ENCODE measurements around the gene CFAP43.
A peak's percentile ranks its signal among the peaks of the same experiment; 100 is the strongest.

CFAP43 gene

GRCh38 chr10:104130041-104130440 is 102.1 kb downstream of the CFAP43 start:
- DNase-seq, result no peak

- no peak for DNase-seq
Observed at GRCh38 chr10:104128214-104128613, 104.0 kb downstream of the CFAP43 start.

DNA sequence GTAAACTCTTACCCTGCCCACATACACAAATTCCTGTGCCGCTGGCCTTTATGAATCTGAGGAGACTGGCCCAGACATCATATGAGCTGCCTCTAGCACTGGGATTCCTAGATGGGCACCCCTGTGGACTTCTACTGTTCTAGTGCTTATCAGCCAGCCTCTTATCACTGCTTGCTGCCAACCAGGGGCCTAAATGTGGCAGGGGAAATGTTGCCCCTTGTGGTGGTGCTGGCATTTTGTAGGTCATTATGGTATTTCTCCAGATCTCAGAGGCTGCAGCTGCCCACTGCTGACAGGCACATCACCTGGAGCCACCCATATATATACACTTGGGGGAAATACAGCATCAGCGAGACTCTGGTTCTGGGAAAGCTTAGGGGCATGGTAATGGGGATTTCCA is 104.8 kb downstream of the CFAP43 start:
- no peak for DNase-seq

DNA sequence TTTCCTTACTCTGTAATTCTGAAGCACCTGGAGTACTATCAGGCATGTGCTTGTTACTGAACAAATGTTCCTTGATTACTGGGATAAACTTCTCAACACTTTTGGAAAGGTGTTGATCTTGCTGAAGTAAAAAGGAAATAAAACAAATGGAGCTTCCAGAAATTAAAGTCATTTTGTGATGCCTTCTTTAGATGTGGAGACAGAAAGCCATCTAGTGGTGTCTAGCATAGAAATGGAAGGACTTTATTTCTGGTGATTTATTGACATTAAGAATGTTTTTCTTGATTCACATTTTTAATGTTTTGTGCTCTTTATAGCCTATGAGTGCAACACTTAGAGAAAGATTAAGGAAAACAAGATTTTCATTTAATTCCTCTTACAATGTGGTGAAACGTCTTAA is 108.8 kb downstream of the CFAP43 start:
- DNase-seq, result no peak

- no peak for DNase-seq
Observed at GRCh38 chr10:104122225-104123107, 109.7 kb downstream of the CFAP43 start.

DNA sequence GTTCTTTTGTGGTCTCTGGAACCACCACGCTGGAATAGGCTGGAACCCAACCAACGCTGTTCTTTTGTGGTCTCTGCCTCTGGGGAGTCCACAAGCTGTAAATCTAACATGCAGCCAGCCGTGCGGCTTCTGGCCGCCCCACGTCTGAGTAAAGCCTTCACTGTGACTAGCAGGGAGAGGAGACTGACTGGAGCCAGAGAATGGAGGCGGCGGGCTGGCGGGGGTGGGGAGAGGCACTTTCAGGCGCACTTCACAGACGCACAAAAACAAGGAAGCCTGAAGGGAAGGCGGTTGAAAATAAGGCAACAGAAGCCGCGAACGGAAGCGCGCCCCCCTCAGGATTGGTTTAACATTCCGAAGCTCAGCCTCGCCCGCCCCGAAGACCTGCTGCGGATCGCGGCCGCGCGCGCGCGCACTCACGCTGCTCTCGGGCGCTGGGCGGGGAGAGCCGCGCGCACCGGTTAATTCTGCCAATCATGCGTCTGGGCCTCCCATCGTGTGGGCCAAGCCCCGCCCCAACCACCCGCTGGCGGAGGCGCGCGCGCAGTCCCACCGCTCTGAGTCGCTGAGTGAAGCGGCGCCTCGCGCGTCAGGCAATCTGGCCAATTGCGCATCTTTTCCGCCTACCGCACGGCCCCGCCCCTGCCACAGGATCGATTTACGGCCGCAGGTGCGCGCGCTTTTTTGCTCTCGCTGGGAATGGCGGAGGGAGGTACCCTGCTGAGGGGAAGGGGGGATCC is 110.5 kb downstream of the CFAP43 start, which contains the start of gene SFR1:
TSS of gene SFR1 (plus strand) at position 687 of the 740 bp plus-strand sequence. CDS start at position 700, 13 bp downstream.
- peak; percentile 97 for DNase-seq

- no peak for DNase-seq
Observed at GRCh38 chr10:104120903-104121484, 111.2 kb downstream of the CFAP43 start.

- DNase-seq, result no peak
Observed at GRCh38 chr10:104120512-104120902, 111.7 kb downstream of the CFAP43 start.

- no peak for DNase-seq
Observed at GRCh38 chr10:104119996-104120395, 112.2 kb downstream of the CFAP43 start.

DNA sequence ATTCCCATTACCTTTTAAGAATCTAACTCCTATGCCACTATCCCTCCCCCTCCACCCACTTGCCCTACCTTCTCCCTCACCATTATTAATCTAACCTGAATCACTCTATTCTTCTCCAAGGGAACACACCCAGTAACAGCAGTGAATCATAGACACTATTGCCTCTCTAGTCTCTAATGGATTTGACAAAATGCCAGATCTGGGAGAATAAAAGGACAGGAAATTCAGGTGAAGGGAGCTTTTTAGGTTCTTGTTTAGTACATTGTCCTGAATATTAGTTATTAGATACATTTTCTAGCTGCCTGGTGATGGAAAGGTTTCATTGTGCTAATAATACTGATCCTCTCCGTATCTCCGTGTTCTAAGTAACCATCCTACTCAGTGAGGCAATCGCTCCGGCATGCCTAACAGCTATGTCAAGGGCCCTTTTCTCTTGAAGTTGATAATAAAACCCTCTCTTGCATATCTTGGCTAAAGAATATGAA is 114.3 kb downstream of the CFAP43 start:
- DNase-seq, result no peak

GRCh38 chr10:104113376-104113956 is 118.7 kb downstream of the CFAP43 start:
- DNase-seq, result no peak

- DNase-seq, result no peak
Observed at GRCh38 chr10:104109908-104110662, 122.1 kb downstream of the CFAP43 start.

DNA sequence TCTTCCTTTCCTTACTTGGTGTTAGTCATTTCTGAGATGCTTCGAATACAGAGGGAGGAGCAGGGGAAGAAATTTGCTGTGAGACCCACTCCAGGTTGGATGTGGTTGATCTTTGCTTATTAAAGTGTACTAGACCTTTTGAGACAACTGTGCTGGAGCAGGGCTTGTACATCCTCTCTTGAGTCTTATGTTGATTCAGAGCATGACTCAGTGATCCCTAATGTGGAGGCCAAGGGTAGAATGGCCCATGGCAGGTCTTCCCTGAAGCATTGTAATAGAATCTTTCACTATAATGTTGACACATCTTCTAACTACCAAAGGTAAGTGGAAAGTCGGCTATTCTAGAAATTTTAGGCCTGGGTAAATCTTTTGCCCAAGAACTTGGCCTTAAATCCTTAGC is 127.2 kb downstream of the CFAP43 start:
- no peak for DNase-seq

GRCh38 chr10:104104418-104104817 is 127.7 kb downstream of the CFAP43 start:
- DNase-seq, result no peak

DNA sequence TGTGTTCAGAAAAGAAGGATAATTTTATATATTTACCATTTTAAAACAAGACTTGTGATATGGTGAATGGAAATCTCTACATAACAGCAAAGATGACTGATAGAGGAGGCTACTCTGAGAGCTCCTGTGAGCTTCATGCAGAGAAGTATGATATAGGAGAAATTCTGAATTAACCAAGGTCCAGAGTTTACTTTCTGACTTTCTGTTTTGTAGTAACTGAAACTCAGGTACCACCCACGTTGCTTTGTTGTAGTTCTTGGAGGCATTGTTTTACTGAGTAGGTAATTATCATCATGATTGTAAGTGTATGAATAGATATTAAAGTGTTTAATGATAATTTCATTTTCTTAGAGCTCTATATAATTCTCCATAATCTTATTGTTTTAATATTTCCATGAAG is 128.2 kb downstream of the CFAP43 start:
- no peak for DNase-seq

- no peak for DNase-seq
Observed at GRCh38 chr10:104101902-104102301, 130.3 kb downstream of the CFAP43 start.

GRCh38 chr10:104100795-104101194 is 131.4 kb downstream of the CFAP43 start:
- no peak for DNase-seq

DNA sequence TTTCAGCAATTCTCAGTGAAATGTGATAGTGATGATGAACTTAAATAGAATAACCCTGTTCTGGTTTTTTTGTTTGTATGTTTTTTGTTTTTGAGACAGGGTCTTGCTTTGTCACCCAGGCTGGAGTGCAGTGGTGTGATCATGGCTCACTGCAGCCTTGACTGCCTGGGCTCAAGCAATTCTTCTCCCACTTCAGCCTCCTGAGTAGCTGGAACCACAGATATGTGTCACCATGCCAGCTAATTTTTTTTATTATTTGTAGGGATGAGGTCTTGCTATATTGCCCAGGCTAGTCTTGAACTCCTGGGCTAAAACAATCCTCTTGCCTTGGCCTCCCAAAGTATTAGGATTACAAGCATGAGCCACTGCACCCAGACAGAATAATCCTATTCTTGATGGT is 132.2 kb downstream of the CFAP43 start:
- DNase-seq, result no peak

GRCh38 chr10:104099269-104099668 is 132.9 kb downstream of the CFAP43 start:
- no peak for DNase-seq

DNA sequence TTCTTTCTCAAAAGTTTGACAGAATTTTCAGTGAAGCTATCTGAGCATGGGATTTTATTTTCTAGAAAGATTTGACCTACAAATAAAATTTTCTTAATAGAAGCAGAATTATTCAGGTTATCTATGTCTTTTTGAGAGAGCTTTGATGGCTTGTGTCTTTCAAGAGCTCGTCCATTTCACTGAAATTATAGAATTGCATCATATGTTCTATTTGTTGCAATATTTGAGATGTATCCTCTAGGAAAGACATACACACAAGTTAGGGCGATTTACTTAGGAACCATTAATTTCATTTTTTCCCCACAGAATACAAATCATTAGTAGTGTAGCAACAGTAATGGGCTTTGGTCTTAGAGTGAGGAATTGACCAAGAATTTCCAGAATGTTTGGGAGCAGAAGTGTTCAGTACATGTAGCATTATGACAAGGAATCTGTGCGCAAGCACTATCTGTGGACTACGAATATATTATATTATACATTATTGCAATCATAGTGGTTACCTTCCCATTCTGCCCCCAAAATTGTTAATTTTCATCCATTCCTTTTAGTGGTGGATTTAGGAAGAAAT is 133.7 kb downstream of the CFAP43 start:
- no peak for DNase-seq

DNA sequence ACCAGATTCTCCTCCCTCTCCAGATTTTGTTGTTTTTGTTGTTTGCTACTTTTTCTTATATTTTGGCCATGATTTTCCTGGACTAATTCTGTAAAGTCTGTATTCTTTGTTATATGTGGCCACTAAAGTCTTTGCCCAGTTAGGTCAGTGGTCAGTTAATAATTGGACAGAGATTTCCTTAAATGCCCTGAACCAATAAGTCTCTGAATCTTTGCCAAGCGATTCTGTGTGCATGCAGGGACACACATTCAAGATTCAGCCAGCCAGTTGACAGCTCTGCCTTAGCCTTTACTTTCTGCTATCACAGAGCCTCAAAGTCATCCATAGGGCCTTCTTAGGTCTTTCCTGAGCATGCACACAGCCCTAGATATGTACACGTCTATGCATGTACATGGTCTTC is 135.5 kb downstream of the CFAP43 start:
- no peak for DNase-seq

GRCh38 chr10:104092749-104093148 is 139.4 kb downstream of the CFAP43 start:
- no peak for DNase-seq
